K562 (cell line): ENCODE measurements around the gene GYS1. TPM values are rescaled to one million over a fixed set of nuclear protein-coding genes. Genes with fewer than 3 reads are reported as not detected.

ENCODE experiments used
- CBFA2T3 ChIP-seq: fragments of 450-650 bp; IDR thresholded peaks from 2 replicates; pipeline ENCODE4 v1.6.1; 2017
- CHD1 ChIP-seq: fragments of 200-600 bp; sonication (generic); IDR thresholded peaks from one replicate; pipeline ENCODE4 v1.6.1; 2012; ENCODE audit warnings: mild to moderate bottlenecking, moderate library complexity, low read length, inconsistent platforms
- ERF ChIP-seq: fragments of 450-650 bp; formaldehyde crosslinking; IDR thresholded peaks from 2 replicates; pipeline ENCODE4 v1.4.0; 2020; ENCODE audit warnings: mild to moderate bottlenecking, mixed read lengths
- ESRRA ChIP-seq: fragments of 450-650 bp; IDR thresholded peaks from 2 replicates; pipeline ENCODE4 v1.6.1; 2014; ENCODE audit warnings: low read depth, mild to moderate bottlenecking, moderate library complexity, borderline replicate concordance
- HEY1 ChIP-seq: fragments of 250-450 bp; sonication (Bioruptor Pico); IDR thresholded peaks from 2 replicates; pipeline ENCODE4 v1.5.0; 2020; ENCODE audit warnings: mild to moderate bottlenecking, moderate library complexity, borderline replicate concordance
- LARP7 ChIP-seq: fragments of 450-650 bp; IDR thresholded peaks from 2 replicates; pipeline ENCODE4 v1.6.1; 2016
- NFE2L1 ChIP-seq: fragments of 450-650 bp; IDR thresholded peaks from 2 replicates; pipeline ENCODE4 v1.6.1; 2016; ENCODE audit warnings: missing genetic modification characterization, low read depth, mild to moderate bottlenecking, missing compliant biosample characterization, moderate library complexity, borderline replicate concordance
- NRF1 ChIP-seq, 2 experiments: fragments of 450-650 bp; IDR thresholded peaks in 1 of 2; conservative IDR thresholded peaks in 1 of 2; 2 replicates each; pipeline ENCODE4 v1.6.1; 2014; ENCODE audit warnings: mild to moderate bottlenecking in 2 of 2
- SAP30 ChIP-seq: fragments of 200-600 bp; sonication (generic); IDR thresholded peaks from 2 replicates; pipeline ENCODE4 v1.6.1; 2012; ENCODE audit warnings: borderline replicate concordance, low read depth, mild to moderate bottlenecking, moderate library complexity, low read length, control low read depth, inconsistent platforms; ENCODE audit not compliant: insufficient read depth, poor library complexity, severe bottlenecking
- SMARCA4 ChIP-seq: fragments of 450-650 bp; IDR thresholded peaks from 2 replicates; pipeline ENCODE4 v1.6.1; 2016
- ZNF224 ChIP-seq: sonication (generic); formaldehyde crosslinking; IDR thresholded peaks from 2 replicates; pipeline ENCODE4 v1.8.0; 2022; ENCODE audit warnings: mild to moderate bottlenecking, missing genetic modification reagents
- polyA plus RNA-seq, 8 experiments: library from polyadenylated mRNA; depleted of rRNA in 4 of 8; stranded (reverse) in 5 of 8; unstranded in 3 of 8; fragments of >200 nt; fragmentation: Nextera tagmentation in 2 of 8; fragmentation: Illumina TruSeq in 1 of 8; extraction: Ambion mirVana in 2 of 8; extraction: Trizol in 1 of 8; gene quantifications; 2 replicates each; pipeline versions ENCODE4 v1.2.1 to v1.2.3, GENCODE V29; 2011 to 2014; ENCODE audit warnings: inconsistent platforms in 1 of 8, missing spikeins in 1 of 8
- total RNA-seq, 7 experiments: library from RNA; depleted of rRNA in 6 of 7; stranded (reverse); fragments of >200 nt in 6 of 7; fragmentation: Illumina TruSeq in 2 of 7; extraction: Trizol in 2 of 7; gene quantifications; 2 replicates each; pipeline versions ENCODE4 v1.2.1 to v1.2.3, GENCODE V29; 2011 to 2021; ENCODE audit warnings: low replicate concordance in 1 of 7
- TF ChIP-seq, protein P1 (sequence below): sonication (generic); formaldehyde crosslinking; IDR thresholded peaks from 2 replicates; pipeline ENCODE4 v1.8.0; 2023; ENCODE audit warnings: mild to moderate bottlenecking, missing genetic modification reagents
- TF ChIP-seq, protein P2 (sequence below): fragments of 450-650 bp; formaldehyde crosslinking; IDR thresholded peaks from 2 replicates; pipeline ENCODE4 v1.4.0; 2022; ENCODE audit warnings: missing genetic modification characterization
- TF ChIP-seq, protein P3 (sequence below), 2 experiments: fragments of 450-650 bp in 1 of 2; sonication (generic) in 1 of 2; formaldehyde crosslinking in 1 of 2; IDR thresholded peaks; 2 replicates each; pipeline versions ENCODE4 v1.7.1 to v1.9.0; 2016 to 2022; ENCODE audit warnings: inconsistent platforms in 1 of 2, mild to moderate bottlenecking in 1 of 2, missing genetic modification reagents in 1 of 2

Gene GYS1
- total and polyA plus RNA-seq, 9 of the 15 experiments (the other 6 are each of a cell fraction or from before 2014, with no cell fraction given), result 1.9 to 31.1 (median 15.2) TPM

DNA sequence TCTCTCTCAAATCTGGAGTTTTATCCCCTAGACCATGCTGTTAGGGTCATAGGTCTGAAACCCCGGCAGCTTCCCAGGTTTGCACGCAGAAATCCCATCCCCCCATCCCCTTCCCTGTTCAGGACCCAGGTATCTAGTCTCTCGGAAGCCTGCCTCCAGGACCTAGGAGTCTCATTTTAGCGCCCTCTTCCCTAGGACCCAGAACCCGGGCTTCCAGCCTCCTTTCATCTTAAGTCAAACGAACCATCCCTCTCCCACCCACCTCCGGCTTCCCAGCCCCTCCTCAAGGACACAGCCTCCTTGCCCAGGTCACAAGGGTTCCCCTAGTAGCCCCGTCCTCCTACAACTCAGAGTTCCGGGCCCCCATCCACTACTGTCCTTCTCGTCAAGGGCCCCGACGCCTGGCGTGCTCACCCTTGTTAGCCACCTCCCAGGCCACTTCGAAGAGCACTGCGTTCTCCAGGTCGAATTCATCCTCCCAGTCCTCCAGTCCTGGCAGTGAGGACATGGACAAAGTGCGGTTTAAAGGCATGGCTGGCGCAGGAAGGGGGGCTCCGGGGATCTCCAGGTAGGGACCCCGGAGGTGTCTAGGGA lies 431 bp downstream of the GYS1 start (continued):
- TF ChIP-seq CHD1 (no peak), ESRRA (0 out of 2 replicates have a peak, but pooled peaks have one; percentile 17), SAP30 (peak; percentile 27), SMARCA4 (peak; percentile 10; the same call in 1 of the 2 replicates), NRF1 (conservative IDR thresholded peaks at IDR 0.05 in 1 of 2, IDR thresholded peaks at IDR 0.05 in 1 of 2) (peak in 1 of 2 experiments; percentile 31; a peak in 2 of 4 replicates), HEY1 (CRISPR knock-in tag) (no peak), NFE2L1 (tag) (no peak), ERF (0 out of 2 replicates have a peak, but pooled peaks have one; percentile 31), CBFA2T3 (no peak), LARP7 (peak; percentile 10; the same call in 1 of the 2 replicates), ZNF224 (0 out of 2 replicates have a peak, but pooled peaks have one; percentile 32)
- TF ChIP-seq, protein P1, sequence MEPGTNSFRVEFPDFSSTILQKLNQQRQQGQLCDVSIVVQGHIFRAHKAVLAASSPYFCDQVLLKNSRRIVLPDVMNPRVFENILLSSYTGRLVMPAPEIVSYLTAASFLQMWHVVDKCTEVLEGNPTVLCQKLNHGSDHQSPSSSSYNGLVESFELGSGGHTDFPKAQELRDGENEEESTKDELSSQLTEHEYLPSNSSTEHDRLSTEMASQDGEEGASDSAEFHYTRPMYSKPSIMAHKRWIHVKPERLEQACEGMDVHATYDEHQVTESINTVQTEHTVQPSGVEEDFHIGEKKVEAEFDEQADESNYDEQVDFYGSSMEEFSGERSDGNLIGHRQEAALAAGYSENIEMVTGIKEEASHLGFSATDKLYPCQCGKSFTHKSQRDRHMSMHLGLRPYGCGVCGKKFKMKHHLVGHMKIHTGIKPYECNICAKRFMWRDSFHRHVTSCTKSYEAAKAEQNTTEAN (CRISPR knock-in tag), result 0 out of 2 replicates have a peak, but pooled peaks have one; percentile 23
- TF ChIP-seq, protein P2, sequence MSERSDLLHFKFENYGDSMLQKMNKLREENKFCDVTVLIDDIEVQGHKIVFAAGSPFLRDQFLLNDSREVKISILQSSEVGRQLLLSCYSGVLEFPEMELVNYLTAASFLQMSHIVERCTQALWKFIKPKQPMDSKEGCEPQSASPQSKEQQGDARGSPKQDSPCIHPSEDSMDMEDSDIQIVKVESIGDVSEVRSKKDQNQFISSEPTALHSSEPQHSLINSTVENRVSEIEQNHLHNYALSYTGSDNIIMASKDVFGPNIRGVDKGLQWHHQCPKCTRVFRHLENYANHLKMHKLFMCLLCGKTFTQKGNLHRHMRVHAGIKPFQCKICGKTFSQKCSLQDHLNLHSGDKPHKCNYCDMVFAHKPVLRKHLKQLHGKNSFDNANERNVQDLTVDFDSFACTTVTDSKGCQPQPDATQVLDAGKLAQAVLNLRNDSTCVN (CRISPR knock-in tag), result 0 out of 2 replicates have a peak, but pooled peaks have one; percentile 3
- TF ChIP-seq, protein P3, sequence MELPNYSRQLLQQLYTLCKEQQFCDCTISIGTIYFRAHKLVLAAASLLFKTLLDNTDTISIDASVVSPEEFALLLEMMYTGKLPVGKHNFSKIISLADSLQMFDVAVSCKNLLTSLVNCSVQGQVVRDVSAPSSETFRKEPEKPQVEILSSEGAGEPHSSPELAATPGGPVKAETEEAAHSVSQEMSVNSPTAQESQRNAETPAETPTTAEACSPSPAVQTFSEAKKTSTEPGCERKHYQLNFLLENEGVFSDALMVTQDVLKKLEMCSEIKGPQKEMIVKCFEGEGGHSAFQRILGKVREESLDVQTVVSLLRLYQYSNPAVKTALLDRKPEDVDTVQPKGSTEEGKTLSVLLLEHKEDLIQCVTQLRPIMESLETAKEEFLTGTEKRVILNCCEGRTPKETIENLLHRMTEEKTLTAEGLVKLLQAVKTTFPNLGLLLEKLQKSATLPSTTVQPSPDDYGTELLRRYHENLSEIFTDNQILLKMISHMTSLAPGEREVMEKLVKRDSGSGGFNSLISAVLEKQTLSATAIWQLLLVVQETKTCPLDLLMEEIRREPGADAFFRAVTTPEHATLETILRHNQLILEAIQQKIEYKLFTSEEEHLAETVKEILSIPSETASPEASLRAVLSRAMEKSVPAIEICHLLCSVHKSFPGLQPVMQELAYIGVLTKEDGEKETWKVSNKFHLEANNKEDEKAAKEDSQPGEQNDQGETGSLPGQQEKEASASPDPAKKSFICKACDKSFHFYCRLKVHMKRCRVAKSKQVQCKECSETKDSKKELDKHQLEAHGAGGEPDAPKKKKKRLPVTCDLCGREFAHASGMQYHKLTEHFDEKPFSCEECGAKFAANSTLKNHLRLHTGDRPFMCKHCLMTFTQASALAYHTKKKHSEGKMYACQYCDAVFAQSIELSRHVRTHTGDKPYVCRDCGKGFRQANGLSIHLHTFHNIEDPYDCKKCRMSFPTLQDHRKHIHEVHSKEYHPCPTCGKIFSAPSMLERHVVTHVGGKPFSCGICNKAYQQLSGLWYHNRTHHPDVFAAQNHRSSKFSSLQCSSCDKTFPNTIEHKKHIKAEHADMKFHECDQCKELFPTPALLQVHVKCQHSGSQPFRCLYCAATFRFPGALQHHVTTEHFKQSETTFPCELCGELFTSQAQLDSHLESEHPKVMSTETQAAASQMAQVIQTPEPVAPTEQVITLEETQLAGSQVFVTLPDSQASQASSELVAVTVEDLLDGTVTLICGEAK (IDR thresholded peaks at IDR 0.05), result 0 out of 2 replicates have a peak, but pooled peaks have one; percentile 14
- TF ChIP-seq, protein P3 (CRISPR knock-in tag; IDR thresholded peaks at IDR 0.05), result no peak
